OCI-LY3 (cell line): ENCODE measurements around the gene ANXA3.

ENCODE experiments used
- EZH2phosphoT487 ChIP-seq: fragments of 200-600 bp; shearing (Covaris generic); IDR thresholded peaks from 2 replicates; pipeline ENCODE4 v1.6.1; 2018; ENCODE audit warnings: antibody characterized with exemption, mixed run types, low read depth
- TF ChIP-seq, protein P1 (sequence below): fragments of 200-600, 300-600 bp; sonication (generic); IDR thresholded peaks from 2 replicates; pipeline ENCODE4 v1.5.1; 2014; ENCODE audit warnings: antibody characterized with exemption, low read length, low read depth

DNA sequence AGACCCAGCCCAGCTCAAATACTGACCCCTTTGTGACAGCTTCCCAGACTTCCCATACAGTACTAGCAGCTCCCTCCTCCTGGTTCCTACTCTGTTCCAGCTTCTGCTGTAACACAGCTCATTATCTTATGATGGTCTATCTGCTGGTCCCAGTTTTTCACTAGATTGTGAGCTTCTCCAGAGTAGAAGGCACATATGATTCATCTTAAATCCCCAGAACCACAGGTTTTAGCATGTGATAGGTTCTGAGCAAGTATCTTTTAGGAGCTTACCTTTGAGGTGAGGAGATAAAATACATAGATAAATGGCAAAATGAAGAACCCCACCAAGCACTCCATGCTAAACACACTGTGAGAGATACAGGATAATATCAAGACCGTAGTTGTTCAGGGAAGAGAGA is 27.6 kb upstream of the ANXA3 start:
- TF ChIP-seq, protein P1, sequence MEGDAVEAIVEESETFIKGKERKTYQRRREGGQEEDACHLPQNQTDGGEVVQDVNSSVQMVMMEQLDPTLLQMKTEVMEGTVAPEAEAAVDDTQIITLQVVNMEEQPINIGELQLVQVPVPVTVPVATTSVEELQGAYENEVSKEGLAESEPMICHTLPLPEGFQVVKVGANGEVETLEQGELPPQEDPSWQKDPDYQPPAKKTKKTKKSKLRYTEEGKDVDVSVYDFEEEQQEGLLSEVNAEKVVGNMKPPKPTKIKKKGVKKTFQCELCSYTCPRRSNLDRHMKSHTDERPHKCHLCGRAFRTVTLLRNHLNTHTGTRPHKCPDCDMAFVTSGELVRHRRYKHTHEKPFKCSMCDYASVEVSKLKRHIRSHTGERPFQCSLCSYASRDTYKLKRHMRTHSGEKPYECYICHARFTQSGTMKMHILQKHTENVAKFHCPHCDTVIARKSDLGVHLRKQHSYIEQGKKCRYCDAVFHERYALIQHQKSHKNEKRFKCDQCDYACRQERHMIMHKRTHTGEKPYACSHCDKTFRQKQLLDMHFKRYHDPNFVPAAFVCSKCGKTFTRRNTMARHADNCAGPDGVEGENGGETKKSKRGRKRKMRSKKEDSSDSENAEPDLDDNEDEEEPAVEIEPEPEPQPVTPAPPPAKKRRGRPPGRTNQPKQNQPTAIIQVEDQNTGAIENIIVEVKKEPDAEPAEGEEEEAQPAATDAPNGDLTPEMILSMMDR = no peak
- no peak for TF ChIP-seq EZH2phosphoT487
